K562 (cell line): ENCODE data around the gene KAZALD1. TPM values are rescaled to one million over a fixed set of nuclear protein-coding genes. Genes with fewer than 3 reads are reported as not detected.

ENCODE experiments used
- CBFA2T2 ChIP-seq: fragments of 450-650 bp; conservative IDR thresholded peaks from 2 replicates; pipeline ENCODE4 v1.6.1; 2017; ENCODE audit warnings: mild to moderate bottlenecking
- CBX2 ChIP-seq: fragments of 200-600 bp; sonication (generic); IDR thresholded peaks from one replicate; pipeline ENCODE4 v1.6.1; 2012; ENCODE audit warnings: mild to moderate bottlenecking, low read length, inconsistent platforms; ENCODE audit not compliant: insufficient read depth, poor library complexity, severe bottlenecking
- DMBX1 ChIP-seq: fragments of 250-450 bp; sonication (Bioruptor Pico); IDR thresholded peaks from 2 replicates; pipeline ENCODE4 v1.8.0; 2022; ENCODE audit warnings: inconsistent platforms, mild to moderate bottlenecking, moderate library complexity, borderline replicate concordance
- GTF2A2 ChIP-seq: IDR thresholded peaks from 2 replicates; pipeline ENCODE4 v1.6.1; 2016; ENCODE audit warnings: mild to moderate bottlenecking, missing genetic modification characterization, missing compliant biosample characterization
- KDM1A ChIP-seq, 2 experiments: fragments of 450-650 bp; IDR thresholded peaks; 2 replicates each; pipeline ENCODE4 v1.6.1; 2016; ENCODE audit warnings: mild to moderate bottlenecking in 2 of 2
- LARP7 ChIP-seq: fragments of 450-650 bp; IDR thresholded peaks from 2 replicates; pipeline ENCODE4 v1.6.1; 2016
- MAZ ChIP-seq, 2 experiments: fragments of 450-650 bp in 1 of 2; sonication (generic) in 1 of 2; formaldehyde crosslinking; IDR thresholded peaks in 1 of 2; conservative IDR thresholded peaks in 1 of 2; 2 replicates each; pipeline versions ENCODE4 v1.4.0 to v1.5.0; 2020; ENCODE audit warnings: mild to moderate bottlenecking in 1 of 2, missing genetic modification reagents in 1 of 2
- NBN ChIP-seq: fragments of 450-650 bp; IDR thresholded peaks from 2 replicates; pipeline ENCODE4 v1.6.1; 2016; ENCODE audit warnings: low read depth, mild to moderate bottlenecking
- NFRKB ChIP-seq: fragments of 450-650 bp; IDR thresholded peaks from 2 replicates; pipeline ENCODE4 v1.6.1; 2016; ENCODE audit warnings: low read depth
- NR2C1 ChIP-seq, 2 experiments: fragments of 450-650 bp; IDR thresholded peaks; 2 replicates each; pipeline ENCODE4 v1.6.1; 2017; ENCODE audit warnings: mild to moderate bottlenecking in 2 of 2, antibody characterized with exemption in 1 of 2, inconsistent platforms in 1 of 2, missing compliant biosample characterization in 1 of 2, missing genetic modification characterization in 1 of 2
- PHB ChIP-seq: fragments of 250-450 bp; sonication (Bioruptor Pico); IDR thresholded peaks from 2 replicates; pipeline ENCODE4 v1.5.0; 2021
- POLR2A ChIP-seq: fragments of 450-650 bp; conservative IDR thresholded peaks from 2 replicates; pipeline ENCODE4 v1.6.1; 2016
- PYGO2 ChIP-seq: fragments of 450-650 bp; IDR thresholded peaks from 2 replicates; pipeline ENCODE4 v1.6.1; 2016; ENCODE audit warnings: mild to moderate bottlenecking, missing genetic modification characterization, moderate library complexity, missing compliant biosample characterization
- SAP30 ChIP-seq: fragments of 200-600 bp; sonication (generic); IDR thresholded peaks from 2 replicates; pipeline ENCODE4 v1.6.1; 2012; ENCODE audit warnings: borderline replicate concordance, low read depth, mild to moderate bottlenecking, moderate library complexity, low read length, control low read depth, inconsistent platforms; ENCODE audit not compliant: insufficient read depth, poor library complexity, severe bottlenecking
- TGIF2 ChIP-seq: sonication (generic); formaldehyde crosslinking; IDR thresholded peaks from 2 replicates; pipeline ENCODE4 v1.8.1; 2022; ENCODE audit warnings: mild to moderate bottlenecking, missing genetic modification reagents, moderate library complexity
- TSC22D4 ChIP-seq: fragments of 450-650 bp; IDR thresholded peaks from 2 replicates; pipeline ENCODE4 v1.6.1; 2016; ENCODE audit warnings: missing genetic modification characterization, missing biosample characterization, control low read depth
- ZBTB7A ChIP-seq: IDR thresholded peaks from 2 replicates; pipeline ENCODE4 v1.6.1; 2011; ENCODE audit warnings: low read depth, mild to moderate bottlenecking, low read length, moderate library complexity, borderline replicate concordance; ENCODE audit not compliant: control insufficient read depth
- ZFP36 ChIP-seq: fragments of 150-350 bp; IDR thresholded peaks from 2 replicates; pipeline ENCODE4 v1.6.1; 2018; ENCODE audit warnings: low read length, low read depth; ENCODE audit not compliant: partially characterized antibody
- ZNF124 ChIP-seq: sonication (generic); formaldehyde crosslinking; IDR thresholded peaks from 2 replicates; pipeline ENCODE4 v1.8.1; 2022; ENCODE audit warnings: missing genetic modification reagents
- ZNF143 ChIP-seq: sonication (generic); formaldehyde crosslinking; IDR thresholded peaks from 2 replicates; pipeline ENCODE4 v1.9.0; 2022; ENCODE audit warnings: mild to moderate bottlenecking, missing genetic modification reagents
- ZNF217 ChIP-seq: sonication (generic); formaldehyde crosslinking; IDR thresholded peaks from 2 replicates; pipeline ENCODE4 v1.8.0; 2022; ENCODE audit warnings: mild to moderate bottlenecking, missing genetic modification reagents
- ZNF253 ChIP-seq: fragments of 250-450 bp; sonication (Bioruptor Pico); conservative IDR thresholded peaks from 2 replicates; pipeline ENCODE4 v1.6.1; 2021; ENCODE audit warnings: mild to moderate bottlenecking
- ZNF277 ChIP-seq: fragments of 250-450 bp; sonication (Bioruptor Pico); IDR thresholded peaks from 2 replicates; pipeline ENCODE4 v1.8.0; 2022; ENCODE audit warnings: inconsistent platforms, mild to moderate bottlenecking, moderate library complexity, borderline replicate concordance
- ZNF699 ChIP-seq: fragments of 250-450 bp; sonication (Bioruptor Pico); IDR thresholded peaks from 2 replicates; pipeline ENCODE4 v1.8.0; 2021; ENCODE audit warnings: mild to moderate bottlenecking, moderate library complexity; ENCODE audit not compliant: insufficient replicate concordance
- polyA plus RNA-seq, 8 experiments: library from polyadenylated mRNA; depleted of rRNA in 4 of 8; stranded (reverse) in 5 of 8; unstranded in 3 of 8; fragments of >200 nt; fragmentation: Nextera tagmentation in 2 of 8; fragmentation: Illumina TruSeq in 1 of 8; extraction: Ambion mirVana in 2 of 8; extraction: Trizol in 1 of 8; gene quantifications; 2 replicates each; pipeline versions ENCODE4 v1.2.1 to v1.2.3, GENCODE V29; 2011 to 2014; ENCODE audit warnings: inconsistent platforms in 1 of 8, missing spikeins in 1 of 8
- total RNA-seq, 7 experiments: library from RNA; depleted of rRNA in 6 of 7; stranded (reverse); fragments of >200 nt in 6 of 7; fragmentation: Illumina TruSeq in 2 of 7; extraction: Trizol in 2 of 7; gene quantifications; 2 replicates each; pipeline versions ENCODE4 v1.2.1 to v1.2.3, GENCODE V29; 2011 to 2021; ENCODE audit warnings: low replicate concordance in 1 of 7
- TF ChIP-seq, protein P1 (sequence below): fragments of 450-650 bp; IDR thresholded peaks from 2 replicates; pipeline ENCODE4 v1.6.1; 2016
- TF ChIP-seq, protein P2 (sequence below): fragments of 250-450 bp; sonication (Bioruptor Pico); IDR thresholded peaks from 2 replicates; pipeline ENCODE4 v1.6.1; 2021; ENCODE audit warnings: mild to moderate bottlenecking

The KAZALD1 gene
- total and polyA plus RNA-seq, 9 of the 15 experiments (the other 6 are each of a cell fraction or from before 2014, with no cell fraction given): 0.15 to 10.0 (median 4.9) TPM

DNA sequence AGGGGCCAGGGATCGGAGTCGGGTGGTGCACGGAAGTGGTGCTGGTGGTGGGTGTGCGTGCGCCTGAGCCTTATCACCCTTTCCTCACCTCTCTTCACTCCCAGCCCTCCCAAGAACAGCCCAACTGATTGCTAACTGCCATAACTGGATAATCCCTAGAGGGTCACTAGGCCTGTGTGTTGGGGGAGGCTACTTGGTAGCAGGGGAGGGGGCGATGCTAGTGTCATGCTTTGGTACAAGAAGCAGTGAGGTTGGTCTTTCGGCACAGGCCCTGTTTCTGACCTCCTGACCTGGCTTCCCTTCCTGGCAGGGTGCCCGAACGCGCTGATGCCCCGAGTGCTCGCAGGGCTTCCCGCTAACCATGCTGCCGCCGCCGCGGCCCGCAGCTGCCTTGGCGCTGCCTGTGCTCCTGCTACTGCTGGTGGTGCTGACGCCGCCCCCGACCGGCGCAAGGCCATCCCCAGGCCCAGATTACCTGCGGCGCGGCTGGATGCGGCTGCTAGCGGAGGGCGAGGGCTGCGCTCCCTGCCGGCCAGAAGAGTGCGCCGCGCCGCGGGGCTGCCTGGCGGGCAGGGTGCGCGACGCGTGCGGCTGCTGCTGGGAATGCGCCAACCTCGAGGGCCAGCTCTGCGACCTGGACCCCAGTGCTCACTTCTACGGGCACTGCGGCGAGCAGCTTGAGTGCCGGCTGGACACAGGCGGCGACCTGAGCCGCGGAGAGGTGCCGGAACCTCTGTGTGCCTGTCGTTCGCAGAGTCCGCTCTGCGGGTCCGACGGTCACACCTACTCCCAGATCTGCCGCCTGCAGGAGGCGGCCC lies 652 bp downstream of the KAZALD1 start (continued):
- TF ChIP-seq ZNF277 (CRISPR knock-in tag) (no peak), POLR2A (peak; percentile 48), CBX2 (no peak), PHB (CRISPR knock-in tag) (no peak), CBFA2T2 (peak; percentile 4; the same call in 1 of the 2 replicates), ZNF699 (CRISPR knock-in tag) (no peak), GTF2A2 (no peak), PYGO2 (tag) (no peak), KDM1A (IDR thresholded peaks at IDR 0.05) (peak in 1 of 2 experiments; percentile 60; a peak in 2 of 4 replicates), NBN (0 out of 2 replicates have a peak, but pooled peaks have one; percentile 10), ZBTB7A (peak; percentile 70; the same call in 1 of the 2 replicates), ZNF253 (CRISPR knock-in tag) (no peak), TGIF2 (CRISPR knock-in tag) (0 out of 2 replicates have a peak, but pooled peaks have one; percentile 25), MAZ (CRISPR knock-in tag; conservative IDR thresholded peaks at IDR 0.05 in 1 of 2, IDR thresholded peaks at IDR 0.05 in 1 of 2) (peak; percentile 60 to 72; a peak in 3 of 4 replicates), ZFP36 (no peak), ZNF217 (CRISPR knock-in tag) (no peak), NR2C1 (IDR thresholded peaks at IDR 0.05) (no peak), NR2C1 (tag; IDR thresholded peaks at IDR 0.05) (0 out of 2 replicates have a peak, but pooled peaks have one; percentile 37), SAP30 (no peak), DMBX1 (0 out of 2 replicates have a peak, but pooled peaks have one; percentile 42), ZNF124 (CRISPR knock-in tag) (no peak), LARP7 (no peak), TSC22D4 (tag) (no peak), NFRKB (no peak), ZNF143 (CRISPR knock-in tag) (no peak)
- TF ChIP-seq, protein P1, sequence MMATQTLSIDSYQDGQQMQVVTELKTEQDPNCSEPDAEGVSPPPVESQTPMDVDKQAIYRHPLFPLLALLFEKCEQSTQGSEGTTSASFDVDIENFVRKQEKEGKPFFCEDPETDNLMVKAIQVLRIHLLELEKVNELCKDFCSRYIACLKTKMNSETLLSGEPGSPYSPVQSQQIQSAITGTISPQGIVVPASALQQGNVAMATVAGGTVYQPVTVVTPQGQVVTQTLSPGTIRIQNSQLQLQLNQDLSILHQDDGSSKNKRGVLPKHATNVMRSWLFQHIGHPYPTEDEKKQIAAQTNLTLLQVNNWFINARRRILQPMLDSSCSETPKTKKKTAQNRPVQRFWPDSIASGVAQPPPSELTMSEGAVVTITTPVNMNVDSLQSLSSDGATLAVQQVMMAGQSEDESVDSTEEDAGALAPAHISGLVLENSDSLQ: no peak
- TF ChIP-seq, protein P2, sequence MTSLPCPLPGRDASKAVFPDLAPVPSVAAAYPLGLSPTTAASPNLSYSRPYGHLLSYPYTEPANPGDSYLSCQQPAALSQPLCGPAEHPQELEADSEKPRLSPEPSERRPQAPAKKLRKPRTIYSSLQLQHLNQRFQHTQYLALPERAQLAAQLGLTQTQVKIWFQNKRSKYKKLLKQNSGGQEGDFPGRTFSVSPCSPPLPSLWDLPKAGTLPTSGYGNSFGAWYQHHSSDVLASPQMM (CRISPR knock-in tag): no peak
